ENCODE data around the gene C11orf98.
"Not testable (repeated sequence)": the region's sequence is repeated elsewhere in the genome, so short reads cannot be mapped to it uniquely, and the experiment has no call there.

Gene C11orf98

DNA sequence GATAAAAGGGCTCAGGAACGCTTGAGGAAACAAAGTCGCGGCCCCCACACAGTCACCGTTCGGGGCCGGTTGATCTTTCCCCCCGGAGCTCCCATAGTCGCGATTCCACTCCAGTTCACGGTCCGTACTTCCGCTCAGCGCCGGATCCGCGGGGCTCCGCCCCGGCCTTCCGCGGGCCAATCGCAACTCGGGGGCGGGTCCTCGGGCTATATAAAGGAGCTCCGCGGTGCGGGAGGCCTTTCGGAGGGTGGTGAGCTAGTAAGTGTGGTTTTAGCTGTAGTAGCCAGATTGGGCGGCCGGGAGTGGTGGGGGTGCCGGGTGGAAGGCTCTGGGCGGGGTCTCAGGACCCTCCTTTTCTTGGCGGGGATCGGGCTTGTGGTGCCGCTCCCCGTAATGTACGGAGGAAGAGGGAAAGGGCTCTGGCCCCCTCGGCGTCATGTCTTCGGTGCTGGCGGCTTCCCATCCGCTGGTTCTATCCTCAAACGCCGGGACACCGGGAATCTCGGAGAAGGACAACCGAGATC, at the start of gene C11orf98, which contains the start of gene CSKMT:
Gene C11orf98, minus strand, starts transcription at position 136 of the 524 bp plus-strand sequence. Its CDS starts 41 bp downstream, at position 95.
Gene CSKMT, plus strand, starts transcription at position 238 of the 524 bp plus-strand sequence. CDS start 568 bp downstream, outside the sequence.
- peak; percentile 98 for DNase-seq

DNA sequence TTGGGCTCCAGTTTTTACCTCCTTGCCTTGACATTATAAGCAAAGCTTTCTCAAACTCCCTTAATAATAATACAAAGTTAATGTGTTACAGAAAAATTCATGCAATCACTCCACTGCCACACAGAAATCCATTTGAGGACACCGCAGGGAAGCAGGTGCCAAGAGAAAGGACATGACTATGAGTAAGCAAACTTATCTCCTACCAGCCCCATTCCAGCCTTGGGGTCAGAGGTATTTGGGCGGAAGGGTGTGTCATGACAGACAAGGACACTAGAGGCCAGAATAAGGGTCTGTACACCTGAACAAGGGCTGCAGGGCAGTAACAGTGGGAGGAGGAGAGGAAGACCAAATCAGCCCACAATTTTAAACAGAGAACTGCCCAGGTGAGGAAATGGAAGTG, 48.3 kb upstream of the C11orf98 start:
- no peak for DNase-seq

DNA sequence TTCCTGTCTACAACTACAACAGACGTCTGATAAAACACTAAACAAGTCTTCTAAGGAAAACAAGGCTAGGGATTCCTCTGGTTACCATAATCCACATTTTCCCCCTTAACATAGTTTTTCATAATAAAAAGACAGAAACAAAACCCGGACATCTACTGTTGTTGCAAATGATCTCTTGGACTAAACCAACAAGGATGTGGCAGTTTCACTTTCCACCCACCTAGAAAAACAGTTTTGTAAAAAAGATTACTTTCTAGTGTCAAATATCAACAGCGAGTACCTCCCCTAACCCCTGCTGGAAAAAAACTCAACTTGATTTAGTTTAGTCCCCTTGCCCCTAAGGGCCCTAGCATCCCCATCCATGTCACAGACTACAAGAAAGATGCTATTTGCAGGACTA, 47.9 kb upstream of the C11orf98 start:
- DNase-seq = no peak

- no peak for DNase-seq
Measured at GRCh38 chr11:62712276-62712812, 47.3 kb upstream of the C11orf98 start.

DNA sequence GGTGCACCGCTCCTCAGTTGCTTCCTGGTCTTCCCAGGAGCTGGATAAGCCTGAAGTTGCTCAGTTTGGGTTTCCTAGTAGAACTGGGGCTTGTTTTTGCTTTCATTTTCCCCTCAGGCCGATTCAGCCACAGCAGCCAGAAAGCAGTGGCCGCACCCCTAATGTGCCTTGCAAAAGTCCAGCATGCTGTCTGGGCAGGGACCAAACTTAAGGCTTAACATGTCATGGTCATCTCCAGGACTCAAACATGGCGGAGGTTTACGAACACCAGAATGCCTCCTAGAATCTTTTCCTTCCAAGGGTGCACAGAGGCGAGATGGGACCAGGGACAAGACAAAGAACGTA, 45.0 kb upstream of the C11orf98 start:
- peak; percentile 56 for DNase-seq

DNA sequence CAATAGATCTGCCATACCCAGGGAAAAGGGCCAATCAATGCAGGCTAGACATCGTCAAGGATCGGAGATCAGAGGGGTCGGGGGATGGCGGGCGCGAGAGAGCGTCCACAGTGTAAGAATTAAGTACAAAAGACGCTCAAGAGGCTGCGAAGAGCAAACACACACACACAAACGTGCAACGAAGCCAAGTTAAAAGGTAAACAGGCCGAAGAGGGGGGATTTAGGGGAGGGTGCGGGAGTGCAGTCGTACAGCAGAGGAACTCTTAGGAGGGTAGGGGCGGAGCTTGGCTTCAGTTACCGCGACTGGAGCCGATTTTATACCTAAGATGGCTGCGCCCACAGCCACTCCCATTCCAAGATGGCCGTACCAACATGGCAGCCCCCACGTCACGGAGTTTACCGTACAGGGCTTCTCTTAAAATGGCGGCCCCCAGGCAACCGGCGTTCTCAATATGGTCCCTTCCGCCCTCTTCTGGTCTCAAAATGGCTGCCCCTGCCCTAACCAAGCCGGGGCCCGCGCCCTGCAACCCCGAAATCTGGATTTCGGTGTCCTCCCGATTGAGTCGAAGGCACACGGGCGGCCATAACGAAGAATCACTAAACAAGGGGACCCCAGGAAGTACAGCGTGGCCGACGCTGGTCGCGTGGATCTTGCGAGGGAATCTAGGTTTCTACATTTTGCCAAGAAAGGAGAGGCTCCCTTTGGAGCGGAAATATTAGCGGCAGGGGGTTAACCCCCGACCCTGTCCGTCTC, 44.4 kb upstream of the C11orf98 start:
- peak; percentile 100 for DNase-seq

GRCh38 chr11:62708793-62709192, 43.8 kb upstream of the C11orf98 start:
- peak; percentile 52 for DNase-seq

DNA sequence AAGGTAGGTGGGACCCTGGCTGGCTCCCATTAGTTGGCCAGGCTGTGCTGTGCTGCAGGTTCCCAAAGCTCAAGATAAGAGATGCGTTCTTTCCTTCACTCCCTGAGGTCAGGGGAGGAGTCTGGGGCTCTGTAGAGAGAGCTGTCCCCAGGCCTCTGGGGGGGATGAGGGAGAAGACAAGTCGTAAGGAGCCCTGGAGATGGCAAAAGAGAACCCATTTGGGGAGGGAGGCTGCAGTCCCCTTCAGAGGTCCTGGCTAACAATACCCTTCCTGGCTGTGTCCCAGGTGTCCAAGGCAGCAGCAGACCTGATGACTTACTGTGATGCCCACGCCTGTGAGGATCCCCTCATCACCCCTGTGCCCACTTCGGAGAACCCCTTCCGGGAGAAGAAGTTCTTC, 43.4 kb upstream of the C11orf98 start:
- DNase-seq = no peak

DNA sequence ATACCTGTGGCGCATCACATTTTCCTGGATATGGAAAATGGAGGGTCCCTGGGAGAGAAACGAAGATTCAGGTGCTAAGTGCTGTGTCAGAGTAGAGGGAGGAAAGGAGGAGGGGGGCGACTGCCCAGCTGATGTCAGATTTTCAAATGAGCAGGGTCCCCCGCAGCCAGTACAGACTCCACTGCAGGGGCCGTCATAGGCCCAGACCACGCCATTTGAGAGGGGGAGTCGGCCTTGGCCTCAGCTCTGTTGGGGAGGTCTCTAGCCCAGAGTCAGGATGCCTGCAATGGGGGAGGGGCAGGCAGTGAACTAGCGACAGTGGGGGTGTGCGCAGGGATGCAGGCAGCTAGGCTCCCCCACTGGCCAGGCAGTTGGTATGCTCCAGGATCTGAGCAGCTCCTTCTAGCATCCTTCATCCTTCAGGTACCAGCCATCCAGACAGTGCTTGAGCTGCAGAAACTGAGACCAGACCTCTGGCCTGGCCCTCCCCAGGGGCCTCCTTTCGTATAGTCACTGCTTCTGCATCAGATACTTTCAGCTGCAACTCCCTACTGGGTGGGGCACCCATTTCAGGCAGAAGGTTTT, 42.4 kb upstream of the C11orf98 start, which contains the start of the genes BSCL2 and GNG3:
Gene BSCL2, minus strand, starts transcription at position 148 of the 585 bp plus-strand sequence. CDS start 229 bp downstream, outside the sequence.
Gene GNG3, plus strand, starts transcription at position 400 of the 585 bp plus-strand sequence. CDS start 620 bp downstream, outside the sequence.
- DNase-seq = no peak

GRCh38 chr11:62706850-62707247, 41.8 kb upstream of the C11orf98 start:
- no peak for DNase-seq

GRCh38 chr11:62705880-62706849, 41.2 kb upstream of the C11orf98 start:
- peak; percentile 98 for DNase-seq

GRCh38 chr11:62705413-62705812, 40.4 kb upstream of the C11orf98 start:
- DNase-seq = no peak

GRCh38 chr11:62703921-62704320, 38.9 kb upstream of the C11orf98 start:
- not testable (repeated sequence) for DNase-seq

DNA sequence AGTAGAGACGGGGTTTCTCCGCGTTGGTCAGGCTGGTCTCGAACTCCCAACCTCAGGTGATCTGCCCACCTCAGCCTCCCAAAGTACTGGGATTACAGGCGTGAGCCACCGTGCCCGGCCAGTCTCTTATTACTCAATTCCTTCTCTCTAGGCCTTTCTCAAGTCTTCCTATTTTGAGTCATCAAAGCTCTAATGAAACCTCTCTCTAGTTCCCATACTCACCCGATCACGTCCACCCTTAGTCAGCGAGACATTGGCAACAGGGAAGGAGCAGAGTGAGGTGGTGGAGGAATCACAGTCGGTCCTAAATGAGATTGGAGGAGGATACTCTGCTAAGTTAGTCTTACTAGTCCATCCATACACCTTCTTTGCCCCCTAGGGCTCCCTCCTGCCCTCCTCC, 37.2 kb upstream of the C11orf98 start:
- DNase-seq = no peak

- peak; percentile 77 for DNase-seq
Measured at GRCh38 chr11:62694455-62695167, 29.6 kb upstream of the C11orf98 start.

GRCh38 chr11:62693624-62694023, 28.6 kb upstream of the C11orf98 start:
- not testable (repeated sequence) for DNase-seq

DNA sequence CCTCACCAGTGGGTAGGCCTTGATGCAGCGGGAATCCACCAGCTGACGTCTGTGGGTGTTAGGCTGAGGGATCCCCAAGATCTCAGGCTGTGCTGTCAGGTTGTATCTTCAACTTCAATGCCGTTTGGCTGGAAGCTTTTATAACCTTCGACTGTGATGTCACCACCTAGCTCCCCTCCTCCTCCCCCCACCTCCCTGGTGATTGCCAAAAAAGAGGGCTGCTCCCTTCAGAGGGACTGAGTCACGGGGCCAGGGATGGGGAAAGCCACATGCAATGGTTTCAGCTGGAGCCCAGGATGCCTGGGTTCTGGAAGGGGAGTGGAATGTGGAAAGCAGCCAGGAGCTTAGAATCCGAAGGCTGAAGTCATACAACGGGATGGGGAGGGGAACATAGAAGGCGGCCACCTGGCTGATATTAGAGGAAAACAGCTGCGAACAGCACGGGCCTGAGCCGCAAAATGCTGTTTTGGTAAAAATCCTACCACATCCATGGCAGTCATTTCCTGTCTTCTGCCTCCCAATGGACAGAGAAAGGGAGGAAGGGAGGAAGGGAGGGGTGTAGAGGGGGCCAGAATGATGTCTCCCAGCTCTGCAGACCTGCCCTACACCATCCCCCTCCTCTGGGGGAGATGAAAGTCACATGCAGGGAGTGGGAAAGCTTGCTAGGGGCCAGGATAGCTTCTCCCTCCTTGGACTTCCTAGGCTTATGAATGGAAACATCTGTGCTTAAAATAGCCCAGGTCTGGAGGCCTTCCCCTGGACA, 24.6 kb upstream of the C11orf98 start, which contains the start of gene LRRN4CL:
Gene LRRN4CL, minus strand, starts transcription at position 110 of the 763 bp plus-strand sequence. CDS start 1,022 bp downstream, outside the sequence.
- no peak for DNase-seq

DNA sequence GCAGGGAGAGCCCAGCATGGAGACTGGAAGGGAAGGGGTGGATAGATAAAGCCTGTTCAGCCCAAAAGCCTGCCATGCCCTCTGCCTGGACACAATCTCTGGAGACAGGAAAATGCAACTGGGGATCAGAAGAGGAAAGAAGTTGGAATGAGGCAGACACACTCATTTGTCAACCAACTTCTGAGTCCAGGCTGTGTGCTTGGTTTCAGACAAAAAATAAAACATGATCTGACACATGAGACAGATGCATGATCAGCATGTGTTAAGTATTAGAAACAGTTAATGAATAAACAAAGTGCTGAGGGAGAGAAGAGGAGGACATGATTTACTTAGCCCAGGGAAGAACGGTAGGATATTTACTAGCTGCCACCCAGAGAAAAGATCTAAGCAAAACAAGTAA, 23.5 kb upstream of the C11orf98 start:
- DNase-seq = no peak

GRCh38 chr11:62687508-62688396, 22.7 kb upstream of the C11orf98 start:
- DNase-seq = no peak

DNA sequence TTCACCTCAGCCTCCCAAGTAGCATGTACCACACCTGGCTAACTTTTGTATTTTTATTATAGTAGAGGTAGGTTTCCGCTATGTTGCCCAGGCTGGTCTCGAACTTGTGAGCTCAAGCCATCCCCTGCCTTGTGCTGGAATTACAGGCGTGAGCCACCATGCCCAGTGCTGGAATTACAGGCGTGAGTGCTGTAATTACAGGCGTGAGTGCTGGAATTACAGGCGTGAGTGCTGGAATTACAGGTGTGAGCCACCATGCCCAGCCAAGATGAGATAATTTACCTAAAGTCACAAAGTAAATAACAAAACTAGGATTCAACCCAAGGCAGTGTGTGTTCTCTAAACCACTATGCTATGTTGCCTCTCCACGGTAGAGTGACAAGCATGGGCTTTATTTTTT, 17.5 kb upstream of the C11orf98 start:
- DNase-seq = no peak
